ENCODE measurements around the gene PLTP.

GRCh38 chr20:45935416-45936046, 23.6 kb upstream of the PLTP start:
- no peak for TF ChIP-seq CTCF (conservative IDR thresholded peaks at IDR 0.05)
- TF ChIP-seq ZFX (IDR thresholded peaks at IDR 0.05) = no peak

Data from C4-2B (cell line).